Neural cell (in vitro differentiated cells): ENCODE measurements around the gene AHSG. TPM values are rescaled to one million over a fixed set of nuclear protein-coding genes. Genes with fewer than 3 reads are reported as not detected.

Experiments
- H2AFZ ChIP-seq: fragments of 200-600, 300-800 bp; sonication (generic), shearing (Covaris generic); 2 replicates; pipeline ENCODE4 v1.6.0; 2014; ENCODE audit warnings: low read depth, mild to moderate bottlenecking, antibody characterized with exemption, low read length, moderate library complexity
- H3F3A ChIP-seq: fragments of 200-600 bp; shearing (Covaris generic); 2 replicates; pipeline ENCODE4 v1.6.1; 2016; ENCODE audit warnings: mild to moderate bottlenecking, moderate library complexity, mixed read lengths, antibody characterized with exemption, low read length; ENCODE audit not compliant: insufficient read depth, poor library complexity, severe bottlenecking
- H3K27ac ChIP-seq: fragments of 200-600, 300-800 bp; sonication (generic), shearing (Covaris generic); 2 replicates; pipeline ENCODE4 v1.5.1; 2014; ENCODE audit warnings: mild to moderate bottlenecking, low read length, moderate library complexity
- H3K27me3 ChIP-seq: fragments of 300-800, 200-600 bp; sonication (generic), shearing (Covaris generic); 2 replicates; pipeline ENCODE4 v1.6.0; 2014; ENCODE audit warnings: mild to moderate bottlenecking, low read depth, low read length, moderate library complexity; ENCODE audit not compliant: insufficient read depth
- H3K36me3 ChIP-seq: fragments of 300-800, 200-600 bp; sonication (generic), shearing (Covaris generic); 2 replicates; pipeline ENCODE4 v1.5.1; 2014; ENCODE audit warnings: mild to moderate bottlenecking, antibody characterized with exemption, low read length, moderate library complexity; ENCODE audit not compliant: insufficient read depth
- H3K4me2 ChIP-seq: fragments of 300-800, 200-600 bp; sonication (generic), shearing (Covaris generic); 2 replicates; pipeline ENCODE4 v1.6.0; 2014; ENCODE audit warnings: mild to moderate bottlenecking, low read length
- H3K4me3 ChIP-seq: fragments of 300-800, 200-600 bp; sonication (generic), shearing (Covaris generic); 2 replicates; pipeline ENCODE4 v1.5.1; 2014; ENCODE audit warnings: mild to moderate bottlenecking, low read length, moderate library complexity
- H3K79me2 ChIP-seq: fragments of 200-600 bp; shearing (Covaris generic); replicated peaks from 2 replicates; pipeline ENCODE4 v1.6.0; 2014; ENCODE audit warnings: mild to moderate bottlenecking, low read length, moderate library complexity; ENCODE audit not compliant: insufficient read depth
- H3K9ac ChIP-seq: fragments of 300-800, 200-600 bp; sonication (generic), shearing (Covaris generic); 2 replicates; pipeline ENCODE4 v1.6.1; 2016; ENCODE audit warnings: mild to moderate bottlenecking, low read length, mixed read lengths
- H3K9me2 ChIP-seq: fragments of 200-600 bp; shearing (Covaris generic); 2 replicates; pipeline ENCODE4 v1.6.1; 2016; ENCODE audit warnings: mild to moderate bottlenecking, low read length, mixed read lengths; ENCODE audit not compliant: insufficient read depth
- H3K9me3 ChIP-seq: fragments of 200-600, 300-800 bp; sonication (generic), shearing (Covaris generic); 2 replicates; pipeline ENCODE4 v1.6.1; 2016; ENCODE audit warnings: mild to moderate bottlenecking, mixed run types, low read length, moderate library complexity, mixed read lengths
- H4K20me1 ChIP-seq: fragments of 200-600 bp; shearing (Covaris generic); 2 replicates; pipeline ENCODE4 v1.6.1; 2016; ENCODE audit warnings: mild to moderate bottlenecking, mixed run types; ENCODE audit not compliant: insufficient read depth
- CTCF ChIP-seq: fragments of 450-650 bp; IDR thresholded peaks from 2 replicates; pipeline ENCODE4 v1.5.1; 2014; ENCODE audit warnings: antibody characterized with exemption, mild to moderate bottlenecking, moderate library complexity; ENCODE audit not compliant: poor library complexity, severe bottlenecking
- EP300 ChIP-seq: fragments of 450-650 bp; conservative IDR thresholded peaks from 2 replicates; pipeline ENCODE4 v1.6.1; 2014; ENCODE audit warnings: antibody characterized with exemption, mild to moderate bottlenecking, moderate library complexity; ENCODE audit not compliant: poor library complexity, severe bottlenecking
- EZH2 ChIP-seq: fragments of 200-600, 300-800 bp; shearing (Covaris generic), sonication (generic); IDR thresholded peaks from 2 replicates; pipeline ENCODE4 v1.6.1; 2014; ENCODE audit warnings: antibody characterized with exemption, low read length, borderline replicate concordance, mild to moderate bottlenecking; ENCODE audit not compliant: insufficient read depth, poor library complexity, severe bottlenecking
- MXI1 ChIP-seq: fragments of 450-650 bp; conservative IDR thresholded peaks from 2 replicates; pipeline ENCODE4 v1.6.1; 2014; ENCODE audit warnings: antibody characterized with exemption, mild to moderate bottlenecking; ENCODE audit not compliant: poor library complexity, severe bottlenecking
- POLR2AphosphoS5 ChIP-seq: IDR thresholded peaks from 2 replicates; pipeline ENCODE4 v1.6.1; 2012
- REST ChIP-seq: IDR thresholded peaks from 2 replicates; pipeline ENCODE4 v1.6.1; 2012; ENCODE audit warnings: borderline replicate concordance
- SMC3 ChIP-seq: fragments of 450-650 bp; conservative IDR thresholded peaks from 2 replicates; pipeline ENCODE4 v1.6.1; 2014; ENCODE audit warnings: antibody characterized with exemption, mild to moderate bottlenecking, moderate library complexity; ENCODE audit not compliant: poor library complexity
- TAF1 ChIP-seq: IDR thresholded peaks from 2 replicates; pipeline ENCODE4 v1.6.1; 2012; ENCODE audit warnings: low read depth
- polyA plus RNA-seq: library from polyadenylated mRNA; depleted of rRNA; stranded (reverse); fragments of >200 nt; gene quantifications from 2 replicates; pipeline ENCODE4 v1.2.3, GENCODE V29; 2014

Gene AHSG
- polyA plus RNA-seq, 1 donor from 2014 or later: 0.40 TPM

GRCh38 chr3:186596568-186597287 lies 16.1 kb upstream of the AHSG start:
- H2AFZ ChIP-seq: no peak overlapping the region
- H3K4me3 ChIP-seq: no peak overlapping the region
- H3K4me2 ChIP-seq: no peak overlapping the region
- TF ChIP-seq EZH2 (no peak), MXI1 (no peak), REST (no peak), CTCF (no peak), EP300 (no peak), TAF1 (no peak), SMC3 (no peak)
- no peaks in the 10 kb centered on the region for H3F3A ChIP-seq
- H3K36me3 ChIP-seq: no peaks in the 10 kb centered on the region
- H3K9me2 ChIP-seq: no peaks in the 10 kb centered on the region
- H3K9ac ChIP-seq: no peak overlapping the region
- no peak overlapping the region for H3K27ac ChIP-seq
- H3K27me3 ChIP-seq: no peaks in the 10 kb centered on the region
- H3K79me2 ChIP-seq: no peaks in the 10 kb centered on the region
- H3K9me3 ChIP-seq: no peaks in the 10 kb centered on the region
- H4K20me1 ChIP-seq: no peaks in the 10 kb centered on the region

- Histone ChIP-seq H3K9me2 (no peaks in the 10 kb centered on the region), H3K4me2 (no peak overlapping the region), H4K20me1 (no peaks in the 10 kb centered on the region), H3F3A (no peaks in the 10 kb centered on the region), H3K79me2 (no peaks in the 10 kb centered on the region), H3K36me3 (no peaks in the 10 kb centered on the region), H3K4me3 (no peak overlapping the region), H3K9me3 (no peaks in the 10 kb centered on the region), H3K27me3 (no peaks in the 10 kb centered on the region), H3K9ac (no peak overlapping the region), H3K27ac (no peak overlapping the region), H2AFZ (no peak overlapping the region)
- no peak for TF ChIP-seq REST
- TF ChIP-seq EZH2: no peak
- no peak for TF ChIP-seq POLR2AphosphoS5
- no peak for TF ChIP-seq SMC3
- no peak for TF ChIP-seq TAF1
- no peak for TF ChIP-seq CTCF
These were observed 14.6 kb upstream of the AHSG start for GRCh38 chr3:186598108-186598784.
